Measurements from ENCODE around the gene MED8. TPM values are rescaled to one million over a fixed set of nuclear protein-coding genes. Genes with fewer than 3 reads are reported as not detected.

The MED8 gene
- total and polyA plus RNA-seq, 2 of the 8 experiments (the other 6 are each of a cell fraction or from before 2014, with no cell fraction given), result 7.0 to 20.6 TPM

DNA sequence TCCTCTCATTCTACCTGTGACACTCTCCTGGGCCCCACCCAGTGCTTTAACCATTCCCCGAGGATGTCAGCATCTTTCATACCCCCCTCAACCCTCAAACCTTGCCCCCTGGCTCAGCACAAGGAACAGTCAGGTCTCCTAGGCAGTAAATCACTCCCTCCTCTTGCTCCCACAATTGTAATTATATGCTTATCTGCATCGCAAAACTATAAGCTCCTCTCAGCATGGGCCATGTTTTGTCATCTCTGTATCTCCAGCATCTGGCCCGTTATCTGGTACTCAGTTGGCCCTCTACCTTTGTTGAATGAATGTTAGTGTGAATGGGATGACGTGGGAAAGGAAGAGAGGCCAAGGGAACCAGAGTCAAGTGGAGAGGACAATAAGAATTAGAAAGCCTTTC is 19.0 kb downstream of the MED8 start:
- Histone ChIP-seq H3K27me3 (replicated peaks in 1 of 4; ENCODE audit: control insufficient read depth in 3 of 4, extremely low read depth in 1 of 4, insufficient read depth in 3 of 4, low read length in 3 of 4) (no peaks in the 10 kb centered on the region), H3K14ac (ENCODE audit: insufficient read length) (no peak overlapping the region), H3K9me3 (ENCODE audit: insufficient read depth in 2 of 2, low read depth in 1 of 2, low read length in 1 of 2) (no peaks in the 10 kb centered on the region), H2BK15ac (ENCODE audit: low read length) (no peak overlapping the region), H2AK5ac (ENCODE audit: low read depth, low read length) (no peak overlapping the region), H3K18ac (ENCODE audit: extremely low read depth, low read length) (no peak overlapping the region), H3K36me3 (ENCODE audit: control insufficient read depth in 2 of 4, insufficient read depth in 4 of 4, low read length in 3 of 4) (no peaks in the 10 kb centered on the region), H2AFZ (ENCODE audit: low read length) (no peak overlapping the region), H4K8ac (ENCODE audit: extremely low read depth, insufficient read depth, low read length) (no peak overlapping the region), H3K79me1 (ENCODE audit: low read depth, low read length) (peaks cover 6% of the 10 kb centered on the region), H3K23ac (ENCODE audit: insufficient read length) (no peak overlapping the region), H3K9ac (replicated peaks in 1 of 4; ENCODE audit: extremely low read depth in 1 of 4, low read depth in 3 of 4, low read length in 3 of 4) (no peak overlapping the region), H4K91ac (replicated peaks; ENCODE audit: insufficient read length, low read length) (no peak overlapping the region), H3K56ac (replicated peaks; ENCODE audit: insufficient read length, low read depth, low read length) (no peak overlapping the region), H2BK12ac (ENCODE audit: low read depth, low read length) (no peak overlapping the region), H3K4me2 (ENCODE audit: insufficient read depth in 1 of 2, low read depth in 2 of 2, low read length in 2 of 2) (no peak overlapping the region), H3K79me2 (ENCODE audit: control insufficient read depth in 1 of 2, insufficient read depth in 2 of 2, low read length in 2 of 2) (no peaks in the 10 kb centered on the region; a peak in 1 of 4 replicates), H4K5ac (ENCODE audit: insufficient read length, low read depth, low read length) (no peak overlapping the region), H3K4me1 (replicated peaks in 1 of 4; ENCODE audit: control insufficient read depth in 3 of 4, insufficient read depth in 4 of 4, low read length in 3 of 4) (peaks cover 4 to 21% (median 13%) of the 10 kb centered on the region in 4 experiments), H3K4ac (replicated peaks; ENCODE audit: insufficient read length, low read depth, low read length) (no peak overlapping the region), H3K23me2 (ENCODE audit: low read depth, low read length) (peaks cover 13% of the 10 kb centered on the region), H2BK20ac (ENCODE audit: low read length) (no peak overlapping the region), H2BK5ac (ENCODE audit: low read depth, low read length) (no peak overlapping the region), H2BK120ac (replicated peaks; ENCODE audit: low read depth, low read length) (no peak overlapping the region), H4K20me1 (replicated peaks in 1 of 2; ENCODE audit: control insufficient read depth in 1 of 2, insufficient read depth in 2 of 2, low read length in 2 of 2) (peaks cover 0 to 12% of the 10 kb centered on the region in 2 experiments), H3K4me3 (ENCODE audit: extremely low read depth in 1 of 4, insufficient read depth in 2 of 4, low read depth in 3 of 4, low read length in 4 of 4) (no peak overlapping the region), H3K27ac (ENCODE audit: low read depth, low read length) (no peak overlapping the region)
- DNase-seq (ENCODE audit: low read depth in 1 of 2, low spot score in 2 of 2) (no peak), FAIRE-seq (no peak)
- CTCF ChIA-PET (ENCODE audit: partially characterized antibody), result interaction anchor here (0.6 to 2.8 kb wide), 3 partner anchors 11 to 155 kb away, joined by 3 to 12 read pairs (median 8); no protein-coding TSS in a partner anchor
- POLR2A ChIA-PET (ENCODE audit: partially characterized antibody), result interaction anchor here (3.6 to 3.9 kb wide), 2 partner anchors 12 to 18 kb away, joined by 29 to 33 read pairs; partner anchors contain the start of genes CDC20, MED8 and SZT2
- WGBS, 2 experiments (ENCODE audit: extremely low coverage in 1 of 2, insufficient coverage in 1 of 2, insufficient read length in 1 of 2, insufficient replicate concordance in 2 of 2, low coverage in 1 of 2, low lambda C conversion rate in 2 of 2, missing lambda C conversion rate in 1 of 2), result 88% methylated on average over 4 of the region's 4 CpGs; no CpG with 5 or more reads in 1 of the 2 experiments
- TF ChIP-seq KDM4A (IDR thresholded peaks at IDR 0.05; ENCODE audit: low read depth, low read length, severe bottlenecking), result no peak
- TF ChIP-seq CEBPB (IDR thresholded peaks at IDR 0.05; ENCODE audit: low read depth, low read length), result no peak
- no peak for TF ChIP-seq SIN3A (conservative IDR thresholded peaks at IDR 0.05 in 1 of 2, IDR thresholded peaks at IDR 0.05 in 1 of 2; ENCODE audit: low read depth in 1 of 2, low read length in 2 of 2)
- TF ChIP-seq PHF8 (conservative IDR thresholded peaks at IDR 0.05; ENCODE audit: low read depth, low read length), result no peak
- no peak for TF ChIP-seq SRF (IDR thresholded peaks at IDR 0.05; ENCODE audit: low read depth, low read length)
- no peak for TF ChIP-seq HDAC2 (IDR thresholded peaks at IDR 0.05; ENCODE audit: borderline replicate concordance in 1 of 2, low read depth in 2 of 2, low read length in 2 of 2)
- no peak for TF ChIP-seq TEAD4 (IDR thresholded peaks at IDR 0.05; ENCODE audit: low read depth, low read length)
- no peak for TF ChIP-seq POU5F1 (IDR thresholded peaks at IDR 0.05; ENCODE audit: low read depth, low read length)
- TF ChIP-seq BCL11A (IDR thresholded peaks at IDR 0.05; ENCODE audit: low read depth in 2 of 2, low read length in 2 of 2), result no peak
- TF ChIP-seq RAD21 (IDR thresholded peaks at IDR 0.05 in 1 of 2, conservative IDR thresholded peaks at IDR 0.05 in 1 of 2; ENCODE audit: low read depth in 2 of 2, low read length in 2 of 2), result no peak
- no peak for TF ChIP-seq NRF1 (IDR thresholded peaks at IDR 0.05; ENCODE audit: low read depth, low read length)
- no peak for TF ChIP-seq ZNF274 (IDR thresholded peaks at IDR 0.05; ENCODE audit: borderline replicate concordance, extremely low read depth, low read length)
- TF ChIP-seq SAP30 (IDR thresholded peaks at IDR 0.05; ENCODE audit: insufficient read depth, insufficient replicate concordance, low read length), result no peak

Measured in H1 (cell line).